Endothelial cell of umbilical vein (primary cell): ENCODE results near the gene PCDHGC3. TPM values are rescaled to one million over a fixed set of nuclear protein-coding genes. Genes with fewer than 3 reads are reported as not detected.
A peak's percentile ranks its signal among the peaks of the same experiment; 100 is the strongest.

Experiments used
- BruUV-seq: library from RNA; stranded (reverse); fragments of 400-500 nt; replicated peaks from 2 replicates; lab custom pipeline; 2021; lab: Mats Ljungman, UMichigan
- CTCF ChIA-PET: fragments of 300-600, 350-600 bp; sonication (Branson Sonifier 250); formaldehyde crosslinking; loops from one replicate; lab custom pipeline; 2021; ENCODE audit warnings: antibody characterized with exemption, inconsistent platforms; lab: Charles Lee
- POLR2A ChIA-PET: fragments of 300-600, 350-600 bp; sonication (Branson Sonifier 250); formaldehyde crosslinking; loops from one replicate; lab custom pipeline; 2021; ENCODE audit warnings: antibody characterized with exemption, inconsistent platforms; lab: Charles Lee
- DNase-seq: peaks from one replicate; pipeline ENCODE4 v3.0.0-alpha.2; 2011; ENCODE audit warnings: low read depth, low spot score
- FAIRE-seq: peaks from 2 replicates; lab custom pipeline; 2011; peaks lifted over from hg19 to GRCh38; lab: Jason Lieb, UNC
- H2AFZ ChIP-seq: 2 replicates; pipeline ENCODE4 v1.6.0; 2012; ENCODE audit warnings: low read depth, low read length, control low read depth, inconsistent platforms
- H3K27ac ChIP-seq: 2 replicates; pipeline ENCODE4 v1.5.1; 2011; ENCODE audit warnings: low read depth, mild to moderate bottlenecking, control low read depth, low read length, moderate library complexity; ENCODE audit not compliant: insufficient read depth
- H3K27me3 ChIP-seq, 2 experiments: 2 replicates each; pipeline versions ENCODE4 v1.6.0 to v1.6.1; 2011; ENCODE audit warnings: low read length in 2 of 2, mixed read lengths in 1 of 2; ENCODE audit not compliant: control insufficient read depth in 2 of 2, insufficient read depth in 2 of 2
- H3K36me3 ChIP-seq, 2 experiments: 2 replicates in 1 of 2; 3 replicates in 1 of 2; pipeline ENCODE4 v1.5.1; 2011; ENCODE audit warnings: low read length in 2 of 2, mild to moderate bottlenecking in 1 of 2, moderate library complexity in 1 of 2; ENCODE audit not compliant: control insufficient read depth in 2 of 2, insufficient read depth in 2 of 2; ENCODE audit errors: extremely low read depth in 1 of 2
- H3K4me1 ChIP-seq: 3 replicates; pipeline ENCODE4 v1.5.1; 2011; ENCODE audit warnings: mild to moderate bottlenecking, low read length; ENCODE audit not compliant: control insufficient read depth, insufficient read depth; ENCODE audit errors: extremely low read depth
- H3K4me2 ChIP-seq: 2 replicates; pipeline ENCODE4 v1.6.1; 2011; ENCODE audit warnings: low read length, control low read depth, mixed read lengths; ENCODE audit not compliant: insufficient read depth
- H3K4me3 ChIP-seq, 3 experiments: fragments of 200-600 bp in 1 of 3; sonication (generic), shearing (Covaris generic) in 1 of 3; replicated peaks in 1 of 3; 2 replicates each; pipeline ENCODE4 v1.5.1; 2011 to 2016; ENCODE audit warnings: control low read depth in 3 of 3, low read length in 3 of 3, mild to moderate bottlenecking in 2 of 3, inconsistent platforms in 1 of 3, low read depth in 1 of 3, moderate library complexity in 1 of 3; ENCODE audit not compliant: insufficient read depth in 1 of 3
- H3K79me2 ChIP-seq: 2 replicates; pipeline ENCODE4 v1.6.0; 2012; ENCODE audit warnings: low read length, inconsistent platforms; ENCODE audit not compliant: control insufficient read depth, insufficient read depth
- H3K9ac ChIP-seq: replicated peaks from 2 replicates; pipeline ENCODE3; 2011; ENCODE audit warnings: low read length, control low read depth; ENCODE audit not compliant: insufficient read depth; ENCODE audit errors: extremely low read depth
- H3K9me1 ChIP-seq: replicated peaks from 3 replicates; pipeline ENCODE4 v1.6.0; 2011; ENCODE audit warnings: mild to moderate bottlenecking, low read length; ENCODE audit not compliant: control insufficient read depth, insufficient read depth; ENCODE audit errors: extremely low read depth
- H3K9me3 ChIP-seq: replicated peaks from 2 replicates; pipeline ENCODE4 v1.5.1; 2012; ENCODE audit warnings: low read length, inconsistent platforms; ENCODE audit not compliant: control insufficient read depth, insufficient read depth
- H4K20me1 ChIP-seq: replicated peaks from 2 replicates; pipeline ENCODE3; 2011; ENCODE audit warnings: mild to moderate bottlenecking, low read length; ENCODE audit not compliant: control insufficient read depth, insufficient read depth; ENCODE audit errors: extremely low read depth
- CTCF ChIP-seq, 2 donors: IDR thresholded peaks; 1 replicate in 1 of 2; 2 replicates in 1 of 2; pipeline ENCODE4 v1.5.1; 2011; ENCODE audit warnings: low read length in 2 of 2, mild to moderate bottlenecking in 2 of 2, moderate library complexity in 2 of 2, control low read depth in 1 of 2, inconsistent platforms in 1 of 2, low read depth in 1 of 2; ENCODE audit not compliant: insufficient read depth in 1 of 2; ENCODE audit errors: extremely low read depth in 1 of 2
- FOS ChIP-seq: IDR thresholded peaks from 2 replicates; pipeline ENCODE4 v1.6.1; 2011; ENCODE audit warnings: mild to moderate bottlenecking, low read length, moderate library complexity, borderline replicate concordance; ENCODE audit not compliant: insufficient read depth
- GATA2 ChIP-seq: IDR thresholded peaks from 2 replicates; pipeline ENCODE4 v1.7.0; 2011; ENCODE audit warnings: low read depth, mild to moderate bottlenecking, moderate library complexity, mixed read lengths, low read length; ENCODE audit not compliant: insufficient read length, insufficient read depth
- JUN ChIP-seq: IDR thresholded peaks from 2 replicates; pipeline ENCODE4 v1.6.1; 2011; ENCODE audit warnings: borderline replicate concordance, low read depth; ENCODE audit not compliant: insufficient read length, insufficient read depth
- MAX ChIP-seq: IDR thresholded peaks from 2 replicates; pipeline ENCODE4 v1.6.1; 2011; ENCODE audit not compliant: insufficient read depth, insufficient read length
- MYC ChIP-seq: IDR thresholded peaks from one replicate; pipeline ENCODE4 v1.6.1; 2011; ENCODE audit warnings: mild to moderate bottlenecking, low read depth, low read length
- POLR2A ChIP-seq: IDR thresholded peaks from 2 replicates; pipeline ENCODE4 v1.6.1; 2012; ENCODE audit warnings: low read depth, mild to moderate bottlenecking, control low read depth, low read length
- dilution Hi-C: fragments of 300-500 bp; cut with MboI; formaldehyde crosslinking; loops from one replicate; pipeline ENCODE4 v1.15.0; 2019; ENCODE audit warnings: low sequenced_read_pairs; ENCODE audit not compliant: extremely low pct_ligation_motif_present
- intact Hi-C: fragments of 100-400 bp; cut with micrococcal nuclease; formaldehyde crosslinking; loops from one replicate; pipeline ENCODE4 v1.10.0; 2022
- polyA plus RNA-seq, 4 experiments: library from polyadenylated mRNA; depleted of rRNA in 3 of 4; stranded (reverse) in 3 of 4; unstranded in 1 of 4; fragments of >200 nt; gene quantifications; 2 replicates each; pipeline versions ENCODE4 v1.2.1 to v1.2.3, GENCODE V29; 2011 to 2012; ENCODE audit warnings: missing spikeins in 1 of 4
- total RNA-seq: library from RNA; stranded (reverse); gene quantifications from 2 replicates; pipeline ENCODE4 v1.2.3, GENCODE V29; 2021

PCDHGC3 gene
- total and polyA plus RNA-seq, 2 donors (not counting 3 experiments of a cell fraction or from before 2014, with no cell fraction given): 9.2 to 36.1 TPM

GRCh38 chr5:141483902-141484301 is 8.1 kb downstream of the PCDHGC3 start:
- H3K4me1 ChIP-seq: peaks cover 10% of the 10 kb centered on the region
- no peaks in the 10 kb centered on the region for H3K9me1 ChIP-seq
- FAIRE-seq (no peak), DNase-seq (no peak)
- H3K27me3 ChIP-seq: peaks cover 5 to 17% of the 10 kb centered on the region in 2 experiments
- H3K4me2 ChIP-seq: peak overlapping the region; percentile 78
- no peaks in the 10 kb centered on the region for H3K79me2 ChIP-seq
- no peak overlapping the region for H3K4me3 ChIP-seq
- intact Hi-C loops: loop anchor here (2.0 kb wide), 1 partner anchor 25 kb away; no protein-coding TSS in a partner anchor
- POLR2A ChIA-PET: no interaction called here
- no peak overlapping the region for H2AFZ ChIP-seq
- CTCF ChIA-PET: interaction anchor here (0.7 to 4.1 kb wide), 10 partner anchors 9 to 135 kb away, joined by 3 to 25 read pairs (median 4); partner anchors contain the start of genes DIAPH1 and PCDHGA12
- no peaks in the 10 kb centered on the region for H4K20me1 ChIP-seq
- no peak overlapping the region for H3K27ac ChIP-seq
- no peak overlapping the region for H3K9ac ChIP-seq
- no peaks in the 10 kb centered on the region for H3K36me3 ChIP-seq
- TF ChIP-seq JUN: no peak
- TF ChIP-seq FOS: no peak
- TF ChIP-seq CTCF (IDR thresholded peaks at IDR 0.05; ENCODE audit: extremely low read depth in 1 of 2, insufficient read depth in 1 of 2, low read depth in 1 of 2, low read length in 2 of 2): no peak
- TF ChIP-seq POLR2A: no peak
- TF ChIP-seq GATA2: no peak
- TF ChIP-seq MAX: no peak
- no peak for TF ChIP-seq MYC
- dilution Hi-C loops: no loop called here
- no TSS peak for BruUV-seq
- no peaks in the 10 kb centered on the region for H3K9me3 ChIP-seq
